Activated naive CD8-positive, alpha-beta T cell treated with anti-CD3 and anti-CD28 coated beads, Interleukin-2, amount 10 ng/mL, durations not matched to agents 7 days and 5 days (primary cell): ENCODE measurements around the gene CSK. TPM values are rescaled to one million over a fixed set of nuclear protein-coding genes. Genes with fewer than 3 reads are reported as not detected.

Experiments
- ATAC-seq: fragments of 150-1000 bp; cut with Tn5 transposase; one replicate; pipeline ENCODE4 v1.10.0; 2021; ENCODE audit warnings: low read depth, moderate library complexity
- POLR2A ChIA-PET: fragments of 350-600 bp; sonication (Branson Sonifier 250); formaldehyde crosslinking; loops from one replicate; lab custom pipeline; 2021; ENCODE audit warnings: antibody characterized with exemption; lab: Charles Lee
- DNase-seq: peaks from one replicate; pipeline ENCODE4 v3.0.0; 2021
- H3K27ac Mint-ChIP-seq: one replicate; pipeline ENCODE4 v1.8.0; 2022; ENCODE audit warnings: mild to moderate bottlenecking, mixed read lengths
- H3K27me3 Mint-ChIP-seq: one replicate; pipeline ENCODE4 v1.8.0; 2022; ENCODE audit warnings: mild to moderate bottlenecking, moderate library complexity, mixed read lengths
- H3K36me3 Mint-ChIP-seq: one replicate; pipeline ENCODE4 v1.8.0; 2021; ENCODE audit warnings: mild to moderate bottlenecking, mixed read lengths
- H3K4me1 Mint-ChIP-seq: one replicate; pipeline ENCODE4 v1.8.0; 2021; ENCODE audit warnings: mixed read lengths
- H3K4me3 Mint-ChIP-seq: one replicate; pipeline ENCODE4 v1.8.0; 2022; ENCODE audit warnings: mild to moderate bottlenecking, moderate library complexity, mixed read lengths
- H3K9me3 Mint-ChIP-seq: one replicate; pipeline ENCODE4 v1.8.0; 2021; ENCODE audit warnings: mixed read lengths
- total RNA-seq, 2 experiments: library from RNA; stranded (reverse); gene quantifications; one replicate each; pipeline ENCODE4 v1.2.3, GENCODE V29; 2021

CSK gene
- total RNA-seq, 2 experiments from 2014 or later = 269 to 281 TPM

GRCh38 chr15:74829991-74830390 is 48.1 kb downstream of the CSK start:
- H3K27me3 Mint-ChIP-seq = peaks cover 30% of the 10 kb centered on the region
- POLR2A ChIA-PET = interaction anchor here (0.7 to 1.1 kb wide), 2 partner anchors 22 to 137 kb away, joined by 3 read pairs; no protein-coding TSS in a partner anchor
- no peaks in the 10 kb centered on the region for H3K4me1 Mint-ChIP-seq
- H3K4me3 Mint-ChIP-seq = no peak overlapping the region
- H3K36me3 Mint-ChIP-seq = no peaks in the 10 kb centered on the region
- DNase-seq = no peak
- no peak for ATAC-seq
- H3K9me3 Mint-ChIP-seq = no peaks in the 10 kb centered on the region
- no peak overlapping the region for H3K27ac Mint-ChIP-seq

GRCh38 chr15:74830868-74831267 is 49.0 kb downstream of the CSK start:
- DNase-seq (no peak), ATAC-seq (no peak)
- no peaks in the 10 kb centered on the region for H3K36me3 Mint-ChIP-seq
- H3K4me3 Mint-ChIP-seq = no peak overlapping the region
- no peak overlapping the region for H3K27ac Mint-ChIP-seq
- no peaks in the 10 kb centered on the region for H3K9me3 Mint-ChIP-seq
- no peaks in the 10 kb centered on the region for H3K4me1 Mint-ChIP-seq
- POLR2A ChIA-PET = interaction anchor here (1.1 kb wide), 1 partner anchor 23 kb away, joined by 3 read pairs; no protein-coding TSS in a partner anchor
- H3K27me3 Mint-ChIP-seq = peaks cover 28% of the 10 kb centered on the region

GRCh38 chr15:74831813-74832495 is 50.1 kb downstream of the CSK start:
- POLR2A ChIA-PET = interaction anchor here (0.6 kb wide), 1 partner anchor 148 kb away, joined by 5 read pairs; no protein-coding TSS in a partner anchor
- Mint-ChIP-seq H3K4me3 (no peak overlapping the region), H3K27me3 (peaks cover 21% of the 10 kb centered on the region), H3K4me1 (no peaks in the 10 kb centered on the region), H3K36me3 (no peaks in the 10 kb centered on the region), H3K27ac (no peak overlapping the region), H3K9me3 (no peaks in the 10 kb centered on the region)
- no peak for ATAC-seq
- DNase-seq = no peak

- POLR2A ChIA-PET = no interaction called here
- no peak overlapping the region for H3K27ac Mint-ChIP-seq
- H3K4me1 Mint-ChIP-seq = no peaks in the 10 kb centered on the region
- no peak overlapping the region for H3K4me3 Mint-ChIP-seq
- DNase-seq = no peak
- no peak for ATAC-seq
- peaks cover 12% of the 10 kb centered on the region for H3K27me3 Mint-ChIP-seq
- H3K9me3 Mint-ChIP-seq = no peaks in the 10 kb centered on the region
- H3K36me3 Mint-ChIP-seq = no peaks in the 10 kb centered on the region
Observed at GRCh38 chr15:74832826-74833225, 50.9 kb downstream of the CSK start.

DNA sequence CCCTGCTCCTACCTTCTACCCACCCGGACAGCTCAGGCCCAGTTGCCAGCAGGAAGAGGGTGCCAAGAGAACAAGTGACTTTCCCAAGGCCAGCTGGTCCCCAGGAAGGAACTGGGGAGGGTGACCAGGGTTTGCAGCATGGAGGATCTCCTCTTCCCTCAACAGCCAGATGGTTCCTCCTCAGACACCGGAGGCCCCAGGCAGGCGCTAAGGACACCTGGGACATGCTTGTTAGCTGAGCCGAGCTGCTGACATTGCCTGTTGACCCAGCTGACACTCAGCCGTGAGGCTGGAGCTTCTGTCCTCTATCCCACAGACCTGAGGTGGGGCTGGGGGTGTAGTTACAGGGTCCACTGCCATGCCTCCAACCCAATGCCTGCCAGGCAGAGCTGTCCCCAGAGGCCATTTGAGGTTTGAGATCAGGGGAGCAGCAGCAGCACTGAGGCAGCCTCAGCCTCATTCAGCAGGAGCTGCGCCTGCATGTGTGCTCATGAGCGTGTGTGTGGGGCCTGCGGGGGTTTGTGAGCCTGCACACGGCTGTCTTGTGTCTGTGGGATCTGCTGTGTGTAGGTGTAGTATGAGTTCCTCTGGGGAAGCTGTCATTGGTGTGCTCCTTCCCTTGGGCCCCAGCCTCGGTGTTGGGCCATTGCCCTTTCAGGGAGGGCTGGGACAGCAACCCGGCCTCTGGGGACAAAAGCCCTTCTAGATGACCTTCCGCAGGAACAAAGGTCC is 51.7 kb downstream of the CSK start:
- POLR2A ChIA-PET = interaction anchor here (0.6 kb wide), 1 partner anchor 23 kb away, joined by 3 read pairs; no protein-coding TSS in a partner anchor
- Mint-ChIP-seq H3K9me3 (no peaks in the 10 kb centered on the region), H3K36me3 (no peaks in the 10 kb centered on the region), H3K27me3 (peaks cover 6% of the 10 kb centered on the region), H3K4me1 (no peaks in the 10 kb centered on the region), H3K27ac (no peak overlapping the region), H3K4me3 (no peak overlapping the region)
- ATAC-seq (no peak), DNase-seq (no peak)

DNA sequence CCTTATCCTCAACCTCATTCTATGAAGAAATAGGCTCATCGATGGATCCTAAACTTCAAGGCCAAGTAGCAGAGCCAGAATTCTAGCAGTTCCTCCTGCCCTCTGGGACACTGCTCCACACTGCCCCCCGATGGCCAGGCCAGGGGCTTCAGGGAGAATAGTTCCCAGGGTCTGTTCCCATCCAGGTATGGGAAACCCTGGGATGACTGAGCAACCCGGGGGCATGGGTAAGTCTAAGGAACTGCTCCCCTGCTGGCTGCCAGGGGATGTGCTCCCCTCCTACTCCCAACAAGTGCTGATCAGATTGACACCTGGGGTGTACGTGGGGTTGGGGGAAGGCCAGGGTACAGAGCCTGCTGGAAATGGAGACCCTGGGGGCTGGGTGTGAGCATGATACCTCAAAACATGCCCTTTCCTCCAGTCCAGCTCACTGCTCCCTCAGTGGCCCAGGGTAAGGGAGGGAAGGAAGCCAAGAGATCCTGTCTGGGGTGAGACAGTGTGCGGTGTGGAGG is 53.5 kb downstream of the CSK start:
- H3K36me3 Mint-ChIP-seq = no peaks in the 10 kb centered on the region
- H3K27me3 Mint-ChIP-seq = no peaks in the 10 kb centered on the region
- no peak overlapping the region for H3K27ac Mint-ChIP-seq
- H3K9me3 Mint-ChIP-seq = no peaks in the 10 kb centered on the region
- POLR2A ChIA-PET = no interaction called here
- no peaks in the 10 kb centered on the region for H3K4me1 Mint-ChIP-seq
- DNase-seq (peak; percentile 67), ATAC-seq (peak; percentile 52)
- H3K4me3 Mint-ChIP-seq = no peak overlapping the region

- Mint-ChIP-seq H3K27me3 (no peaks in the 10 kb centered on the region), H3K36me3 (no peaks in the 10 kb centered on the region), H3K9me3 (no peaks in the 10 kb centered on the region), H3K4me1 (peaks cover 12% of the 10 kb centered on the region), H3K27ac (no peak overlapping the region), H3K4me3 (no peak overlapping the region)
- DNase-seq (no peak), ATAC-seq (no peak)
- POLR2A ChIA-PET = no interaction called here
Observed at GRCh38 chr15:74836846-74837245, 55.0 kb downstream of the CSK start.

- no peaks in the 10 kb centered on the region for H3K9me3 Mint-ChIP-seq
- no peaks in the 10 kb centered on the region for H3K36me3 Mint-ChIP-seq
- DNase-seq = no peak
- H3K27me3 Mint-ChIP-seq = no peaks in the 10 kb centered on the region
- POLR2A ChIA-PET = no interaction called here
- peaks cover 18% of the 10 kb centered on the region for H3K4me1 Mint-ChIP-seq
- no peak overlapping the region for H3K27ac Mint-ChIP-seq
- H3K4me3 Mint-ChIP-seq = no peak overlapping the region
- no peak for ATAC-seq
Observed at GRCh38 chr15:74837482-74838136, 55.7 kb downstream of the CSK start.

- Mint-ChIP-seq H3K36me3 (no peaks in the 10 kb centered on the region), H3K4me3 (no peak overlapping the region), H3K27ac (no peak overlapping the region), H3K9me3 (no peaks in the 10 kb centered on the region), H3K27me3 (no peaks in the 10 kb centered on the region), H3K4me1 (peaks cover 18% of the 10 kb centered on the region)
- POLR2A ChIA-PET = no interaction called here
- no peak for DNase-seq
- no peak for ATAC-seq
Observed at GRCh38 chr15:74838137-74838516, 56.2 kb downstream of the CSK start.

- ATAC-seq = no peak
- DNase-seq = no peak
- no peaks in the 10 kb centered on the region for H3K36me3 Mint-ChIP-seq
- no peak overlapping the region for H3K4me3 Mint-ChIP-seq
- H3K27ac Mint-ChIP-seq = no peak overlapping the region
- POLR2A ChIA-PET = no interaction called here
- H3K4me1 Mint-ChIP-seq = peaks cover 20% of the 10 kb centered on the region
- no peaks in the 10 kb centered on the region for H3K9me3 Mint-ChIP-seq
- H3K27me3 Mint-ChIP-seq = no peaks in the 10 kb centered on the region
Observed at GRCh38 chr15:74838746-74839525, 57.1 kb downstream of the CSK start.

GRCh38 chr15:74839526-74840395 is 57.9 kb downstream of the CSK start:
- Mint-ChIP-seq H3K4me3 (no peak overlapping the region), H3K27me3 (no peaks in the 10 kb centered on the region), H3K4me1 (peaks cover 29% of the 10 kb centered on the region), H3K27ac (no peak overlapping the region), H3K36me3 (no peaks in the 10 kb centered on the region), H3K9me3 (no peaks in the 10 kb centered on the region)
- POLR2A ChIA-PET = interaction anchor here (0.5 kb wide), 1 partner anchor 94 kb away, joined by 3 read pairs; no protein-coding TSS in a partner anchor
- ATAC-seq (no peak), DNase-seq (no peak)
